IMR-90 (cell line): Measurements from ENCODE around the gene ABHD2. TPM values are rescaled to one million over a fixed set of nuclear protein-coding genes. Genes with fewer than 3 reads are reported as not detected.

Experiments used
- ATAC-seq: fragments of 200-7000 bp; cut with Tn5 transposase; 2 replicates; pipeline ENCODE4 v1.9.1; 2020; ENCODE audit warnings: low read depth, mild to moderate bottlenecking, moderate library complexity
- BruUV-seq: library from RNA; stranded (reverse); fragments of 400-500 nt; replicated peaks from 2 replicates; lab custom pipeline; 2021; lab: Mats Ljungman, UMichigan
- CTCF ChIA-PET: fragments of 300-600 bp; formaldehyde crosslinking; extraction: SDS; loops from one replicate; lab custom pipeline; 2021; ENCODE audit warnings: antibody characterized with exemption; lab: Yijun Ruan, JAX
- POLR2A ChIA-PET: fragments of 300-600 bp; sonication (Branson Sonifier 250); formaldehyde crosslinking; loops from one replicate; lab custom pipeline; 2022; ENCODE audit warnings: antibody characterized with exemption; ENCODE audit not compliant: unreplicated experiment; lab: Charles Lee
- DNase-seq: peaks from one replicate; pipeline ENCODE4 v3.0.0; 2013
- H2AFZ ChIP-seq: replicated peaks from 2 replicates; pipeline ENCODE3; 2013; ENCODE audit warnings: low read length, mild to moderate bottlenecking; ENCODE audit not compliant: poor library complexity
- H2AK5ac ChIP-seq: 2 replicates; pipeline ENCODE4 v1.6.1; 2013; ENCODE audit warnings: low read depth, low read length, inconsistent platforms
- H2AK9ac ChIP-seq: replicated peaks from 2 replicates; pipeline ENCODE3; 2013; ENCODE audit warnings: mild to moderate bottlenecking, low read depth, low read length, moderate library complexity; ENCODE audit not compliant: poor library complexity
- H2BK120ac ChIP-seq: 2 replicates; pipeline ENCODE4 v1.6.1; 2013; ENCODE audit warnings: low read depth, low read length, inconsistent platforms
- H2BK15ac ChIP-seq: 3 replicates; pipeline ENCODE4 v1.6.1; 2013; ENCODE audit warnings: low read depth, low read length, inconsistent platforms
- H2BK20ac ChIP-seq: 2 replicates; pipeline ENCODE4 v1.6.1; 2013; ENCODE audit warnings: low read depth, mild to moderate bottlenecking, inconsistent platforms, low read length, moderate library complexity
- H2BK5ac ChIP-seq: 2 replicates; pipeline ENCODE4 v1.6.1; 2013; ENCODE audit warnings: mild to moderate bottlenecking, low read depth, low read length, inconsistent platforms; ENCODE audit not compliant: poor library complexity, severe bottlenecking
- H3K14ac ChIP-seq: replicated peaks from 2 replicates; pipeline ENCODE4 v1.6.1; 2013; ENCODE audit warnings: low read depth, low read length, inconsistent platforms
- H3K18ac ChIP-seq: 2 replicates; pipeline ENCODE4 v1.6.1; 2013; ENCODE audit warnings: low read depth, low read length, control low read depth
- H3K23ac ChIP-seq: 2 replicates; pipeline ENCODE4 v1.6.1; 2013; ENCODE audit warnings: low read depth, low read length, inconsistent platforms
- H3K27ac ChIP-seq: 2 replicates; pipeline ENCODE4 v1.5.1; 2013; ENCODE audit warnings: mild to moderate bottlenecking, control low read depth, low read length; ENCODE audit not compliant: insufficient read depth
- H3K27me3 ChIP-seq: 2 replicates; pipeline ENCODE4 v1.6.1; 2013; ENCODE audit warnings: low read length; ENCODE audit not compliant: control insufficient read depth, insufficient read depth
- H3K36me3 ChIP-seq: 2 replicates; pipeline ENCODE4 v1.6.1; 2013; ENCODE audit warnings: low read length, mixed read lengths; ENCODE audit not compliant: control insufficient read depth, insufficient read depth
- H3K4ac ChIP-seq: 2 replicates; pipeline ENCODE4 v1.6.1; 2013; ENCODE audit warnings: low read depth, low read length, inconsistent platforms
- H3K4me1 ChIP-seq: 2 replicates; pipeline ENCODE4 v1.6.1; 2013; ENCODE audit warnings: low read length, mixed read lengths; ENCODE audit not compliant: control insufficient read depth, insufficient read depth
- H3K4me2 ChIP-seq: 2 replicates; pipeline ENCODE4 v1.6.1; 2013; ENCODE audit warnings: low read depth, mild to moderate bottlenecking, control low read depth, low read length, moderate library complexity
- H3K4me3 ChIP-seq: 2 replicates; pipeline ENCODE4 v1.5.1; 2013; ENCODE audit warnings: low read depth, mild to moderate bottlenecking, control low read depth, low read length, moderate library complexity; ENCODE audit not compliant: insufficient read depth
- H3K56ac ChIP-seq: 2 replicates; pipeline ENCODE4 v1.6.1; 2013; ENCODE audit warnings: low read length, inconsistent platforms; ENCODE audit not compliant: insufficient read depth; ENCODE audit errors: extremely low read depth
- H3K79me1 ChIP-seq, 2 experiments: 2 replicates each; pipeline ENCODE4 v1.6.1; 2013; ENCODE audit warnings: low read length in 2 of 2, inconsistent platforms in 1 of 2, low read depth in 1 of 2
- H3K9ac ChIP-seq: 2 replicates; pipeline ENCODE4 v1.6.1; 2013; ENCODE audit warnings: low read depth, low read length, control low read depth
- H3K9me1 ChIP-seq: 2 replicates; pipeline ENCODE4 v1.6.1; 2013; ENCODE audit warnings: low read length, inconsistent platforms; ENCODE audit not compliant: insufficient read depth
- H3K9me3 ChIP-seq: 2 replicates; pipeline ENCODE4 v1.6.1; 2013; ENCODE audit warnings: low read length; ENCODE audit not compliant: control insufficient read depth, insufficient read depth
- H4K20me1 ChIP-seq: 2 replicates; pipeline ENCODE4 v1.6.1; 2013; ENCODE audit warnings: low read length, inconsistent platforms; ENCODE audit not compliant: insufficient read depth
- H4K5ac ChIP-seq: 2 replicates; pipeline ENCODE4 v1.6.1; 2013; ENCODE audit warnings: mild to moderate bottlenecking, low read depth, low read length, control low read depth
- H4K8ac ChIP-seq, 2 experiments: 2 replicates each; pipeline ENCODE4 v1.6.1; 2013; ENCODE audit warnings: low read depth in 2 of 2, low read length in 2 of 2, control low read depth in 1 of 2, inconsistent platforms in 1 of 2
- H4K91ac ChIP-seq: 2 replicates; pipeline ENCODE4 v1.6.1; 2013; ENCODE audit warnings: low read depth, low read length, inconsistent platforms; ENCODE audit not compliant: insufficient read depth
- MAFK ChIP-seq: IDR thresholded peaks from 2 replicates; pipeline ENCODE4 v1.6.1; 2012; ENCODE audit warnings: low read depth, low read length, improper control_type of control experiment
- RAD21 ChIP-seq: IDR thresholded peaks from 2 replicates; pipeline ENCODE4 v1.6.1; 2012; ENCODE audit warnings: low read length, improper control_type of control experiment
- WGBS, 2 experiments: methylation state at CpG; one replicate each; pipeline versions ENCODE4 v1.1.5 to v1.1.7; 2013; ENCODE audit warnings: missing lambda C conversion rate in 2 of 2; ENCODE audit not compliant: insufficient read length in 1 of 2; ENCODE audit errors: extremely low coverage in 2 of 2; 5-methylcytosine and 5-hydroxymethylcytosine counted together
- dilution Hi-C: fragments of 300-500 bp; cut with HindIII; formaldehyde crosslinking; loops from one replicate; pipeline ENCODE4 v1.14.3; 2018; ENCODE audit warnings: low sequenced_read_pairs; ENCODE audit not compliant: unreplicated experiment
- in situ Hi-C: fragments of 300-500 bp; cut with MboI; formaldehyde crosslinking; loops from 3 replicates; pipeline ENCODE4 v1.14.3; 2019; ENCODE audit warnings: low sequenced_read_pairs, inconsistent platforms, mixed read lengths
- intact Hi-C: fragments of 100-400 bp; cut with micrococcal nuclease; formaldehyde crosslinking; loops from 2 replicates; pipeline ENCODE4 v1.10.0; 2022
- polyA plus RNA-seq, 3 experiments: library from polyadenylated mRNA; depleted of rRNA; stranded (reverse); fragments of >200 nt; gene quantifications; 2 replicates each; pipeline ENCODE4 v1.2.3, GENCODE V29; 2012; ENCODE audit warnings: low replicate concordance in 1 of 3
- total RNA-seq: library from RNA; depleted of rRNA; stranded (reverse); fragments of >200 nt; gene quantifications from 2 replicates; pipeline ENCODE4 v1.2.3, GENCODE V29; 2012

Gene ABHD2
- total and polyA plus RNA-seq, 2 of the 4 experiments (the other 2 are of a cell fraction): 31.2 to 62.9 TPM

DNA sequence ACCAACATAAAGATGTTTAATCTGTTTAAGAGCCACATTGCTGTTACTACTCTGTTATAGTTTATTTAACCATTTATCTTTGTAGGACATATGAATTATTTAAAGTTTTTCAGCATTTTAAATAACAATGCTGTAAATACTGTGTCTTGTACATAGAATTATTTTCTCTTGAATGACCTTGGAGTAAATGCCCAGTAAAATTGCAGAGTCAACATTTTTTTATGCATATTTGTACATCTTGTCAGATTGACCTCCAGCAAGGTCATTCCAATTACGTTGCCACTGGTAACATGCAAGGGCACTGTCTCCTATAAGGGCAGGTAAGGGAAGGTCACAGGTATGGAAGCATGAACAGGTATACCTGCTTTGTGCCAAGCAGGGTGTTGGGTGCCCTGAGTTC is 68.8 kb downstream of the ABHD2 start:
- no peaks in the 10 kb centered on the region for H4K20me1 ChIP-seq
- no peak overlapping the region for H3K56ac ChIP-seq
- H3K9ac ChIP-seq: no peak overlapping the region
- no peak overlapping the region for H3K27ac ChIP-seq
- WGBS, 2 experiments: 88% methylated on average over 1 of the region's 1 CpG; no CpG with 5 or more reads in 1 of the 2 experiments
- no peak overlapping the region for H3K4ac ChIP-seq
- H2BK15ac ChIP-seq: no peak overlapping the region
- dilution Hi-C loops: no loop called here
- no peaks in the 10 kb centered on the region for H3K4me1 ChIP-seq
- peaks cover 7% of the 10 kb centered on the region; the same call in 1 of the 2 replicates for H3K9me1 ChIP-seq
- H3K9me3 ChIP-seq: no peaks in the 10 kb centered on the region
- POLR2A ChIA-PET: no interaction called here
- peaks cover 24% of the 10 kb centered on the region for H3K36me3 ChIP-seq
- TF ChIP-seq MAFK: peak; percentile 92
- no peak for TF ChIP-seq RAD21
- H3K23ac ChIP-seq: no peak overlapping the region
- in situ Hi-C loops: loop anchor here (25.0 kb wide), 1 partner anchor 495 kb away; no protein-coding TSS in a partner anchor
- no peak overlapping the region for H2AFZ ChIP-seq
- no peak overlapping the region for H3K4me3 ChIP-seq
- no peak overlapping the region for H3K18ac ChIP-seq
- no peak overlapping the region for H4K91ac ChIP-seq
- intact Hi-C loops: no loop called here
- H4K8ac ChIP-seq: no peak overlapping the region
- ATAC-seq (no peak), DNase-seq (no peak)
- H3K79me1 ChIP-seq: peaks cover 7 to 19% of the 10 kb centered on the region in 2 experiments; a peak in 3 of 4 replicates
- no peak overlapping the region for H3K14ac ChIP-seq
- BruUV-seq: no TSS peak
- no peak overlapping the region for H4K5ac ChIP-seq
- H2AK5ac ChIP-seq: no peak overlapping the region
- no peak overlapping the region for H2BK120ac ChIP-seq
- no peak overlapping the region for H2BK20ac ChIP-seq
- H2AK9ac ChIP-seq: no peak overlapping the region
- CTCF ChIA-PET: no interaction called here
- H2BK5ac ChIP-seq: no peak overlapping the region
- no peaks in the 10 kb centered on the region for H3K27me3 ChIP-seq
- H3K4me2 ChIP-seq: no peak overlapping the region
